HCT116 (cell line): ENCODE results near the gene RTN4. TPM values are rescaled to one million over a fixed set of nuclear protein-coding genes. Genes with fewer than 3 reads are reported as not detected.
A peak's percentile ranks its signal among the peaks of the same experiment; 100 is the strongest.

Experiments
- ATAC-seq: fragments of 200-7000 bp; cut with Tn5 transposase; 2 replicates; pipeline ENCODE4 v1.9.1; 2020; ENCODE audit warnings: mild to moderate bottlenecking, moderate library complexity
- BruUV-seq: library from RNA; stranded (reverse); fragments of 400-500 nt; replicated peaks from 2 replicates; lab custom pipeline; 2021; lab: Mats Ljungman, UMichigan
- CTCF ChIA-PET: fragments of 300-600 bp; sonication (Branson Sonifier 250); formaldehyde crosslinking; loops from one replicate; lab custom pipeline; 2021; ENCODE audit warnings: antibody characterized with exemption; lab: Charles Lee
- POLR2A ChIA-PET: fragments of 300-600, 350-600 bp; sonication (Branson Sonifier 250); formaldehyde crosslinking; loops from one replicate; lab custom pipeline; 2021; ENCODE audit warnings: antibody characterized with exemption; lab: Charles Lee
- RAD21 ChIA-PET, 2 experiments: fragments of 300-600 bp; sonication (Branson Sonifier 250); formaldehyde crosslinking; loops; one replicate each; lab custom pipeline; 2023; ENCODE audit warnings: low total read pairs in 2 of 2; ENCODE audit not compliant: uncharacterized antibody in 2 of 2, unreplicated experiment in 2 of 2, low non-redundant PET in 1 of 2; lab: Charles Lee
- DNase-seq: peaks from one replicate; pipeline ENCODE4 v3.0.0-alpha.2; 2010; ENCODE audit warnings: low read depth, low spot score
- H2AFZ ChIP-seq: fragments of 200-600 bp; shearing (Covaris generic), sonication (generic); 2 replicates; pipeline ENCODE4 v1.6.1; 2017; ENCODE audit warnings: low read depth, mixed run types, mixed read lengths, antibody characterized with exemption, low read length; ENCODE audit not compliant: poor library complexity, severe bottlenecking
- H3K27ac ChIP-seq: 2 replicates; pipeline ENCODE4 v1.5.1; 2012; ENCODE audit warnings: low read depth, low read length
- H3K27me3 ChIP-seq: fragments of 200-600 bp; sonication (generic); 2 replicates; pipeline ENCODE4 v1.6.1; 2016; ENCODE audit warnings: mixed run types, low read length, mixed read lengths; ENCODE audit not compliant: insufficient read depth
- H3K36me3 ChIP-seq, 2 experiments: fragments of 200-500 bp in 1 of 2; fragments of 200-600 bp in 1 of 2; sonication (Bioruptor generic) in 1 of 2; sonication (generic) in 1 of 2; 2 replicates each; pipeline versions ENCODE4 v1.5.1 to v1.6.1; 2014 to 2016; ENCODE audit warnings: low read length in 2 of 2, inconsistent platforms in 1 of 2, mixed read lengths in 1 of 2, mixed run types in 1 of 2; ENCODE audit not compliant: insufficient read depth in 2 of 2, control insufficient read depth in 1 of 2
- H3K4me1 ChIP-seq, 2 experiments: fragments of 200-600 bp in 1 of 2; sonication (generic) in 1 of 2; 2 replicates each; pipeline versions ENCODE4 v1.5.1 to v1.6.1; 2012 to 2017; ENCODE audit warnings: low read length in 2 of 2, inconsistent platforms in 1 of 2, mild to moderate bottlenecking in 1 of 2, mixed read lengths in 1 of 2, mixed run types in 1 of 2, moderate library complexity in 1 of 2; ENCODE audit not compliant: insufficient read depth in 2 of 2, control insufficient read depth in 1 of 2
- H3K4me2 ChIP-seq: fragments of 200-600 bp; sonication (generic); 2 replicates; pipeline ENCODE4 v1.6.1; 2017; ENCODE audit warnings: mixed run types, low read length, mixed read lengths
- H3K4me3 ChIP-seq, 2 experiments: fragments of 200-600 bp in 1 of 2; sonication (generic) in 1 of 2; replicated peaks in 1 of 2; 2 replicates each; pipeline ENCODE4 v1.5.1; 2011 to 2016; ENCODE audit warnings: low read length in 2 of 2, control low read depth in 1 of 2, low read depth in 1 of 2, mild to moderate bottlenecking in 1 of 2, mixed read lengths in 1 of 2, mixed run types in 1 of 2
- H3K79me2 ChIP-seq: fragments of 200-600 bp; sonication (generic); 2 replicates; pipeline ENCODE4 v1.6.1; 2017; ENCODE audit warnings: mild to moderate bottlenecking, mixed run types, low read length, moderate library complexity, mixed read lengths; ENCODE audit not compliant: insufficient read depth
- H3K9ac ChIP-seq: fragments of 200-600 bp; sonication (generic); 2 replicates; pipeline ENCODE4 v1.6.1; 2016; ENCODE audit warnings: low read length, mixed read lengths
- H3K9me2 ChIP-seq: fragments of 200-600 bp; sonication (generic), shearing (Covaris generic); 2 replicates; pipeline ENCODE4 v1.6.1; 2017; ENCODE audit warnings: mixed run types, mild to moderate bottlenecking, moderate library complexity; ENCODE audit not compliant: insufficient read depth
- H3K9me3 ChIP-seq, 2 experiments: fragments of 200-500 bp in 1 of 2; fragments of 200-600 bp in 1 of 2; sonication (Bioruptor generic) in 1 of 2; sonication (generic) in 1 of 2; 2 replicates each; pipeline ENCODE4 v1.6.1; 2014 to 2017; ENCODE audit warnings: low read length in 2 of 2, mixed read lengths in 2 of 2, inconsistent platforms in 1 of 2, low read depth in 1 of 2, mild to moderate bottlenecking in 1 of 2, mixed run types in 1 of 2, moderate library complexity in 1 of 2; ENCODE audit not compliant: control insufficient read depth in 1 of 2, insufficient read depth in 1 of 2
- H4K20me1 ChIP-seq: fragments of 200-600 bp; sonication (generic), shearing (Covaris generic); 2 replicates; pipeline ENCODE4 v1.6.1; 2017; ENCODE audit warnings: mixed run types, mild to moderate bottlenecking, moderate library complexity; ENCODE audit not compliant: insufficient read depth
- CEBPB ChIP-seq: IDR thresholded peaks from 2 replicates; pipeline ENCODE4 v1.6.1; 2012; ENCODE audit warnings: low read depth
- EGR1 ChIP-seq: IDR thresholded peaks from 2 replicates; pipeline ENCODE4 v1.6.1; 2012; ENCODE audit warnings: low read depth
- FOSL1 ChIP-seq: IDR thresholded peaks from 2 replicates; pipeline ENCODE4 v1.6.1; 2012; ENCODE audit warnings: low read depth
- JUND ChIP-seq: IDR thresholded peaks from 2 replicates; pipeline ENCODE4 v1.6.1; 2012
- MAX ChIP-seq: IDR thresholded peaks from 2 replicates; pipeline ENCODE4 v1.6.1; 2012
- POLR2AphosphoS5 ChIP-seq: IDR thresholded peaks from 2 replicates; pipeline ENCODE4 v1.6.1; 2011; ENCODE audit warnings: mild to moderate bottlenecking, low read depth, low read length, moderate library complexity
- YY1 ChIP-seq: IDR thresholded peaks from 2 replicates; pipeline ENCODE4 v1.6.1; 2011; ENCODE audit warnings: low read length, low read depth, moderate library complexity, mild to moderate bottlenecking; ENCODE audit not compliant: insufficient replicate concordance; ENCODE audit errors: extremely low read depth
- ZBTB33 ChIP-seq: IDR thresholded peaks from 2 replicates; pipeline ENCODE4 v1.6.1; 2011; ENCODE audit warnings: mild to moderate bottlenecking, low read length, moderate library complexity; ENCODE audit not compliant: insufficient replicate concordance; ENCODE audit errors: extremely low read depth
- intact Hi-C: fragments of 100-400 bp; cut with micrococcal nuclease; formaldehyde crosslinking; loops from 2 replicates; pipeline ENCODE4 v1.10.0; 2022
- total RNA-seq: library from RNA; stranded (reverse); gene quantifications from one replicate; pipeline ENCODE4 v1.2.1, GENCODE V29; 2021; ENCODE audit not compliant: unreplicated experiment

The RTN4 gene
- total RNA-seq, 1 experiment from 2014 or later, result 221 TPM

GRCh38 chr2:55056024-55056521 lies 5.8 kb upstream of the RTN4 start:
- Histone ChIP-seq H3K79me2 (peaks cover 13% of the 10 kb centered on the region), H3K27me3 (no peaks in the 10 kb centered on the region), H4K20me1 (no peaks in the 10 kb centered on the region), H3K36me3 (no peaks in the 10 kb centered on the region), H3K9me3 (no peaks in the 10 kb centered on the region), H3K4me2 (peak overlapping the region; percentile 18; the same call in 1 of the 2 replicates), H3K9ac (no peak overlapping the region), H2AFZ (no peak overlapping the region), H3K4me1 (peaks cover 11 to 39% of the 10 kb centered on the region in 2 experiments), H3K27ac (no peak overlapping the region), H3K4me3 (no peak overlapping the region), H3K9me2 (peaks cover 3% of the 10 kb centered on the region; the same call in 1 of the 2 replicates)
- POLR2A ChIA-PET, result interaction anchor here (0.6 kb wide), 1 partner anchor 21 kb away, joined by 3 read pairs; no protein-coding TSS in a partner anchor
- RAD21 ChIA-PET, result no interaction called here
- no TSS peak for BruUV-seq
- CTCF ChIA-PET, result no interaction called here
- TF ChIP-seq EGR1 (no peak), CEBPB (peak; percentile 72), MAX (0 out of 2 replicates have a peak, but pooled peaks have one; percentile 19), POLR2AphosphoS5 (peak; percentile 20; the same call in 1 of the 2 replicates), ZBTB33 (no peak), YY1 (no peak), FOSL1 (peak; percentile 47), JUND (0 out of 2 replicates have a peak, but pooled peaks have one; percentile 33)
- ATAC-seq (no peak), DNase-seq (peak; percentile 40)
- intact Hi-C loops, result no loop called here
